SIG-M5 treated with dmso at 0.1 percent for 504 hours (cell line): ENCODE results near the gene GLYATL1.
A peak's percentile ranks its signal among the peaks of the same experiment; 100 is the strongest.

ENCODE experiments used
- DNase-seq: peaks from one replicate; lab custom pipeline; 2025; ENCODE audit not compliant: unreplicated experiment; lab: John Stamatoyannopoulos, UW

The GLYATL1 gene

GRCh38 chr11:58926251-58926650, 13.0 kb upstream of the GLYATL1 start:
- no peak for DNase-seq

GRCh38 chr11:58926695-58927094, 12.6 kb upstream of the GLYATL1 start:
- no peak for DNase-seq

GRCh38 chr11:58927393-58928106, 11.7 kb upstream of the GLYATL1 start:
- DNase-seq = no peak

- no peak for DNase-seq
Observed at GRCh38 chr11:58928107-58928499, 11.2 kb upstream of the GLYATL1 start.

GRCh38 chr11:58928691-58929090, 10.6 kb upstream of the GLYATL1 start:
- DNase-seq = no peak

GRCh38 chr11:58930926-58931325, 8.4 kb upstream of the GLYATL1 start:
- DNase-seq = no peak

- DNase-seq = no peak
Observed at GRCh38 chr11:58933661-58934060, 5.6 kb upstream of the GLYATL1 start.

GRCh38 chr11:58934945-58935513, 4.3 kb upstream of the GLYATL1 start:
- no peak for DNase-seq

- no peak for DNase-seq
Observed at GRCh38 chr11:58938398-58938797, 890 bp upstream of the GLYATL1 start.

GRCh38 chr11:58940028-58940427, 740 bp downstream of the GLYATL1 start:
- no peak for DNase-seq

- no peak for DNase-seq
Observed at GRCh38 chr11:58941838-58942237, 2.5 kb downstream of the GLYATL1 start.

GRCh38 chr11:58945663-58946062, 6.4 kb downstream of the GLYATL1 start:
- no peak for DNase-seq

GRCh38 chr11:58949184-58949583, 9.9 kb downstream of the GLYATL1 start:
- no peak for DNase-seq

- DNase-seq = no peak
Observed at GRCh38 chr11:58957922-58958321, 18.6 kb downstream of the GLYATL1 start.

- DNase-seq = peak; percentile 3
Observed at GRCh38 chr11:58958500-58958899, 19.2 kb downstream of the GLYATL1 start.

- DNase-seq = peak; percentile 4
Observed at GRCh38 chr11:58963551-58964104, 24.3 kb downstream of the GLYATL1 start.

- DNase-seq = no peak
Observed at GRCh38 chr11:58965246-58965985, 26.1 kb downstream of the GLYATL1 start.

- DNase-seq = no peak
Observed at GRCh38 chr11:58968251-58968711, 29.0 kb downstream of the GLYATL1 start.

- DNase-seq = no peak
Observed at GRCh38 chr11:58977470-58977869, 38.2 kb downstream of the GLYATL1 start.

- DNase-seq = no peak
Observed at GRCh38 chr11:58979222-58979621, 39.9 kb downstream of the GLYATL1 start.

- no peak for DNase-seq
Observed at GRCh38 chr11:58980159-58980843, 41.0 kb downstream of the GLYATL1 start.
